ENCODE measurements around the gene VSTM1.
"Not testable (repeated sequence)": the region's sequence is repeated elsewhere in the genome, so short reads cannot be mapped to it uniquely, and the experiment has no call there.

VSTM1 gene

GRCh38 chr19:54063350-54064116 is at the start of gene VSTM1:
Gene VSTM1 (minus strand): TSS chr19:54063897. CDS start chr19:54063777, 120 bp downstream.
- DNase-seq (ENCODE audit: low read depth in 2 of 2, low spot score in 1 of 2): no peak

GRCh38 chr19:54109651-54110050 is 46.0 kb upstream of the VSTM1 start:
- no peak for DNase-seq (ENCODE audit: low read depth in 2 of 2, low spot score in 1 of 2)

DNA sequence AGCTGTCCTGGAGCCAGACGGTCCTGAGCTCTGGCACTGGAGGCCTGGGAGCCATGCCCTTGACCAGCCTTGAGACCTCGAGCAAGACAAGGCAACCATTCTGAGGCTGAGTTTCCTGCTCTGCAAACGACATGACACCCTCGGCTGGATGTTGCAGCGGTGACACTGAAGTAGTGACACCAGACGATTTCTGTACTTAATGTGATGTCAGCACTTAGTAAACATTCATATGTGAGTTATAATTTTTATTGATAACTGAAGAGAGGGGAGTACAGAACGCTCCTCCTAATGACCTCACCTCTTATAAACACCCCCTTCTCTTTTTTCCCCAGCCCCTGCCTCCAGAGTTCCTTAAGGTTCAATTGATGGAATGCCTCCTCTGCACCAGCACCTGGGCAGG is 44.8 kb upstream of the VSTM1 start:
- no peak for DNase-seq (ENCODE audit: low read depth in 2 of 2, low spot score in 1 of 2)

DNA sequence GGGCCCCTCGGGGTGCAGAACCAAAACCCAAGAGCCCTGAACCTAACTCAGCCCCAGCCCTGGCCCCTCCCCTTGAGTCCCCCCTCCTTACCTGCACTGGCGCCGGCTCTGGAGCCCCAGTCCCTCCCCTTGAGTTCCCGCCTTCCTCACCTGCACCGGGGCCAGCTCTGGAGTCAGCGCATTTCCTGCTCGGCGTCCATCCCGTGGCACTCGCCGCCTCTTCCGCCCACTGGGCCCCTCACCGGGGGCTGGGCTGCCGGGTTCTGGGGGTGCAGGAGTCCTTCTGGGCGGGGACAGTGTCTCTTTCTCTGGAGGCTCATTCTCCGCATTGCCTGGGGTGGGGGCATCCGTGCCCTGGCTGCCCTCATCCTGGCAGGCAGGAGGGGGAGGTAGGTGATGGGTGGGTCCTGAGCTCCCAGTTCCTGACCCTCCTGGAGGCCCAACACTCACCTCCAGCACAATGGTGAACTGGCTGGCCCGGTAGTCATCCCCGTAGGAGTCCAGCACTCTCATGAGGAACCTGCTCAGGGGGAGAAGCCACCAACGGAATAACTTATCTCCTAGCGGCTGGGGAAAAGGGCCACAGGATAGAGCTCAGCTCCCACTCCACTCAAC is 44.3 kb upstream of the VSTM1 start:
- DNase-seq (ENCODE audit: low read depth in 2 of 2, low spot score in 1 of 2): no peak

GRCh38 chr19:54106716-54107115 is 43.0 kb upstream of the VSTM1 start:
- DNase-seq (ENCODE audit: low read depth in 2 of 2, low spot score in 1 of 2): no peak

GRCh38 chr19:54105796-54106195 is 42.1 kb upstream of the VSTM1 start:
- no peak for DNase-seq (ENCODE audit: low read depth in 2 of 2, low spot score in 1 of 2)

GRCh38 chr19:54104998-54105715 is 41.5 kb upstream of the VSTM1 start:
- DNase-seq (ENCODE audit: low read depth in 2 of 2, low spot score in 1 of 2): no peak

GRCh38 chr19:54102421-54103169 is 38.9 kb upstream of the VSTM1 start, which contains the start of gene NDUFA3:
Gene NDUFA3 (plus strand): TSS chr19:54102855. CDS start chr19:54102879, 24 bp downstream.
- peak; percentile 91 to 97 for DNase-seq (ENCODE audit: low read depth in 2 of 2, low spot score in 1 of 2)

DNA sequence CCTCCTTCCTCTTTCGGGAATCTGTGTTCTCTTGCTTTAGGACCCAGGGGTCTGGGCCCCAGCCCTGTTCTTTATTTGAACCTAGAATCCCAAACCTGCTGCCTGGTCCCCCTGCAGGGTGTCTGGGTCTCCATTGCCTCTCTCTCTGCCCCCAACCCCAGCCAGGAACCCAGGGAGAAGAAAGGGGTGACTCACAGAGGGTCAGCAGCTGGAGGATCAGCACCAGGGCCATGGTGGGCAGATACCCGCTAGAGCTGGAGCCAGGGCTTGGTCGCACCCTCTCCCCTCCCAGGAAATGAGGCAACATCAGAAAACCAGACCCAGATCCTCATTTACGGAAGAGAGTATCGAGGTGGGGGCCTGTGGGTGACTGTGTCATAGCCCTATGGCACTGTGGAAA is 36.9 kb upstream of the VSTM1 start, which contains the start of gene OSCAR:
TSS of gene OSCAR (minus strand) at position 243 of the 400 bp plus-strand sequence. CDS start at position 232, 11 bp downstream.
- no peak for DNase-seq (ENCODE audit: low read depth in 2 of 2, low spot score in 1 of 2)

GRCh38 chr19:54099903-54100255 is 36.2 kb upstream of the VSTM1 start:
- not testable (repeated sequence) for DNase-seq (ENCODE audit: low read depth in 2 of 2, low spot score in 1 of 2)

DNA sequence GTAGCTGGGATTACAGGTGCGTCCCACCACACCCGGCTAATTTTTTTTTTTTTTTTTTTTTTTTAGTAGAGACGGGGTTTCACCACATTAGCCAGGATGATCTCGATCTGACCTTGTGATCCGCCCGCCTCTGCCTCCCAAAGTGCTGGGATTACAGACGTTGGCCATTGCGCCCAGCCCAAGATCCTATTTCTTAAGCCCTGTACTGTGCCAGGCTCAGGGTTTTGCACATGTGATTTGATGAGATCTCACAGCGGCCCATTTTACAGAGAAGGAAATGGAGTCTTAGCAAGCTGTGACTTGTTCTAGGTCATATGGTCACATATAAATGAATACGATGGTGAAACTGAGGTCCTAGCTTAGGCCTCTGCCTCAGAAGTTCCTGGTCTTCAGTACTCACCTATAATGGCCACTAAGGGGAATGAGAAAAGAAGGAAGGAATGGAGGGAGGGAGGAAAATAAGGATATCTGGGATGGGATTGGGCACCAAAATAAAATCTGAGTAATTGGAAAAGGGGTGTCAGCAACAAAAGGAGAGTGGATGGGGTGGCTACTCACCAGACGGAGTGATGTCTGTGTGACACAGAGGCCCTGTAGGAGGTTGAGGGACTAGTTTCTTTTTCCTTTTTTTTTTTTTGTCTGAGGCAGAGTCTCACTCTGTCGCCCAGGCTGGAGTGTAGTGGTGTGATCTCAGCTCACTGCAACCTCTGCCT is 35.6 kb upstream of the VSTM1 start:
- DNase-seq (ENCODE audit: low read depth in 2 of 2, low spot score in 1 of 2): no peak

GRCh38 chr19:54096617-54097106 is 33.0 kb upstream of the VSTM1 start:
- no peak for DNase-seq (ENCODE audit: low read depth in 2 of 2, low spot score in 1 of 2)

DNA sequence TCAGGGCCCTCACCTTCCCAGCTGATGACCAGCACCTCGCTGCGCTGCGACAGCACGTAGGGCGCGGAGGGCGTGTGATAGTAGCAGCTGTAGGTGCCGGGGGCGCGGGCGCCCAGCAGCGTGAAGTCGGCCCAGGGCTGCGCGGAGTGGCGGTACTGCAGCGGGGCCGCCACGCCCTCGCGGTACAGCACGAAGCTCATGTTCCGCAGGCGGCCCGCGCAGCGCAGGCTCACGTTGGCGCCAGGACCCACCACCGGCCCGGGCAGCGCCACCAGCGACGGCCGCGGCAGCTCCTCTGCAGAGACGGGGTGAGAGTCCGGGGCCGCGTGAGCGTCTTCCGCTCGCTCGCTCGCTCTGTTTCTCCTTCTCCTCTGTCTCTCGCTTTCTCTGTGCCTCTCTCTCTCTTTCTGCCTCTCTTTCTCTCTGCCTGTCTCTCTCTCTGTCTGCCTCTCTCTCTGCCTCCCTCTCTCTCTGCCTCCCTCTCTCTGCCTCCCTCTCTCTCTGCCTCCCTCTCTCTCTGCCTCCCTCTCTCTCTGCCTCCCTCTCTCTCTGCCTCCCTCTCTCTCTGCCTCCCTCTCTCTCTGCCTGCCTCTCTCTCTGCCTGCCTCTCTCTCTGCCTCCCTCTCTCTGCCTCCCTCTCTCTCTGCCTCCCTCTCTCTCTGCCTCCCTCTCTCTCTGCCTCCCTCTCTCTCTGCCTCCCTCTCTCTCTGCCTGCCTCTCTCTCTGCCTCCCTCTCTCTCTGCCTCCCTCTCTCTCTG is 32.3 kb upstream of the VSTM1 start:
- DNase-seq (ENCODE audit: low read depth in 2 of 2, low spot score in 1 of 2): not testable (repeated sequence)

- no peak for DNase-seq (ENCODE audit: low read depth in 2 of 2, low spot score in 1 of 2)
These were observed 31.6 kb upstream of the VSTM1 start for GRCh38 chr19:54095136-54095858.

DNA sequence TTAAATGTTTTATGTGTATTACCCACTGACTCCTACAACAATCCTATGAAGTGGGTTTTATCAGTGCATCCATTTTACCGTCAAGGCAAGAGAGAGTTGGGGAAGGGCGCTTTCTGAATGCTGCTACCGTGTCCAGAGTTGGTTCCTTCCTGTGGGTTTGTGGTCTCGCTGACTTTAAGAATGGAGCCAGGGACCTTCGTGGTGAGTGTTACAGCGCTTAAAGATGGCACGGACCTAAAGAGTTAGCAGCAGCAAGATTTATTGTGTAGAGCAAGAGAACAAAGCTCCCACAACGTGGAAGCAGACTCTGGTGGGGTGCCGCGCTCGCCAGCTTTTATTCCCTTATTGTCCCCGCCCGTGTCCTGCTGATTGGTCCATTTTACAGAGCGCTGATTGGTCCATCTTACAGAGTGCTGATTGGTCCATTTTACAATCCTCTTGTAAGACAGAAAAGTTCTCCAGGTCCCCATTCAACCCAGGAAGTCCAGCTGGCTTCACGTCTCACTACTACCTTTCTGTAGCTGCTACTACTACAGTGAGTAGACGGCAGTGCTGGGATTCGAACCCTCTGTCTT is 30.8 kb upstream of the VSTM1 start:
- no peak for DNase-seq (ENCODE audit: low read depth in 2 of 2, low spot score in 1 of 2)

DNA sequence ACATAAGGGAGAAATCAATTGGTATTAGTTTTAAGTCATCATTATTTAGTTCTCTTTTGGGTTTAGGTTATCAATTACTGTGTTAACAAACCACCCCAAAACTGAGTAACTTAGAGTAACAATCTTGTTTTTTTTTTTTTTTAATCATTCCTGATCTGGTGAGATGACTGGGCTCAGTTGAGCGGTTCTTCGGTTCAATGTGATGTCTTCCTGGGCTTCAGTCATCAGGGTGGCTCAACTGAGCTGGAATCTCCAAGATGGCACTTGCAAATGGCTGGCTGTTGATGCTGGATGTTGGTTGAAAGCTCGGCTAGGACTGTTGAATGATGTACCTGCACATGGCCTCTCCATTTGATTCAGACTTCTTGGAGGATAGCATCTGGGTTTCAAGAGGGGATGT is 20.7 kb upstream of the VSTM1 start:
- DNase-seq (ENCODE audit: low read depth in 2 of 2, low spot score in 1 of 2): no peak

DNA sequence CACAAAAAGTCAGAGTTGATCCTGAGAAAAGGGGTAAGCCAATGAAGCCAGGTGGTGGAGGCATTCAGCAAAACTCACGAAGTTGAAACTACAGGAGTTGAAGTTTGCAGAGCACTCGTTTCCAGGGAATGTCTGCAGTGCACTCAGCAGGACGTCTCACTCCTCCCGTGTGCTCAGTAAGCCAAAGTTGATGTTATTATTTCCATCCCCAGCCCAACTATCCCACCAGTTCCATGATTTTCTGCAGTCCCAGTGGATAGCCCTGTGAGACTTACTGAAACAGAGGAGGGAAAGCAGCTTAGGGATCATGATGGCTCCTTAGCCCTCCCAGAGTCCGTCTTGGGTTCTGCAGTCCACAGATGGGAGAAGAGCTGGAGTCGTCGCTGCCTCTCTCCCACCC is 17.3 kb upstream of the VSTM1 start, which contains the start of gene TARM1:
TSS of gene TARM1 (minus strand) at position 334 of the 400 bp plus-strand sequence. CDS start at position 309, 25 bp downstream.
- no peak for DNase-seq (ENCODE audit: low read depth in 2 of 2, low spot score in 1 of 2)

DNA sequence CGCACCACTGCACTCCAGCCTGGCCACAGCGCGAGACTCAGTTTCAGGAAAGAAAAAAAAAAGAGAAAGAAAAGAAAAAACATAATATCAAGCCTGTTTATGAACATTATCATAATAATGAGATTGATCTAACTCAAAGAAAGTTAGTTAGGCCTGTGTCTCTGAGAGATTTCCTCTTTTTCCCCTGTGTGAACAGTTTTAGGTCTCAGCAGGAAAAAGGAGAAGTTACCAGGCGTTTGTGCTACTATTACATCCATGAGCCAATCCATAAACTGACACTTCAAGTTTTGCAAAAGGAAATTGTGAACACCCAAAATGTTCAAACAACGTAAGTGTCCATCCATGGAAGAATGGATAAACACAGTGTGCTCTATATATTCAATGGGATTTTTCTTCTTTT is 13.6 kb upstream of the VSTM1 start:
- DNase-seq (ENCODE audit: low read depth in 2 of 2, low spot score in 1 of 2): no peak

- no peak for DNase-seq (ENCODE audit: low read depth in 2 of 2, low spot score in 1 of 2)
These were observed 11.2 kb upstream of the VSTM1 start for GRCh38 chr19:54074851-54075250.

Measured in stimulated activated CD8-positive, alpha-beta memory T cell treated with anti-CD3 and anti-CD28 coated beads, Interleukin-4, amount 100 ng/mL, for 4 hours (primary cell).